GM23338 (cell line): ENCODE data around the gene LUC7L2. TPM values are rescaled to one million over a fixed set of nuclear protein-coding genes. Genes with fewer than 3 reads are reported as not detected.

Experiments used
- ATAC-seq: fragments of 200-7000 bp; cut with Tn5 transposase; 3 replicates; pipeline ENCODE4 v1.9.1; 2020
- DNase-seq: peaks from one replicate; pipeline ENCODE4 v3.0.0-alpha.2; 2015; ENCODE audit warnings: low spot score
- H2AFZ ChIP-seq: fragments of 200-600 bp; sonication (generic); 2 replicates; pipeline ENCODE4 v1.8.0; 2016; ENCODE audit warnings: antibody characterized with exemption, mild to moderate bottlenecking, moderate library complexity
- H3F3A ChIP-seq: fragments of 200-600 bp; sonication (generic); replicated peaks from 2 replicates; pipeline ENCODE4 v1.8.0; 2017; ENCODE audit warnings: antibody characterized with exemption, mixed run types, low read depth
- H3K27ac ChIP-seq: fragments of 200-600 bp; sonication (generic); 2 replicates; pipeline ENCODE4 v1.6.1; 2016; ENCODE audit warnings: low read depth
- H3K27me3 ChIP-seq: fragments of 200-600 bp; sonication (generic); 2 replicates; pipeline ENCODE4 v1.8.0; 2016; ENCODE audit warnings: mild to moderate bottlenecking, mixed run types, moderate library complexity; ENCODE audit not compliant: insufficient read depth
- H3K36me3 ChIP-seq: fragments of 200-600 bp; sonication (generic); 2 replicates; pipeline ENCODE4 v1.8.0; 2016; ENCODE audit warnings: mild to moderate bottlenecking; ENCODE audit not compliant: insufficient read depth
- H3K4me1 ChIP-seq: fragments of 200-600 bp; sonication (generic); 2 replicates; pipeline ENCODE4 v1.8.0; 2016; ENCODE audit warnings: mild to moderate bottlenecking, moderate library complexity; ENCODE audit not compliant: insufficient read depth
- H3K4me2 ChIP-seq: fragments of 200-600 bp; sonication (generic); 2 replicates; pipeline ENCODE4 v1.7.1; 2017; ENCODE audit warnings: mixed run types
- H3K4me3 ChIP-seq: fragments of 200-600 bp; sonication (generic); 2 replicates; pipeline ENCODE4 v1.6.1; 2016; ENCODE audit warnings: mixed run types
- H3K79me2 ChIP-seq: fragments of 200-600 bp; sonication (generic); replicated peaks from 2 replicates; pipeline ENCODE4 v1.8.0; 2017; ENCODE audit warnings: mild to moderate bottlenecking; ENCODE audit not compliant: insufficient read depth
- H3K9me2 ChIP-seq: fragments of 200-600 bp; sonication (generic); 2 replicates; pipeline ENCODE4 v1.8.0; 2017; ENCODE audit not compliant: insufficient read depth
- H4K20me1 ChIP-seq: fragments of 200-600 bp; sonication (generic); replicated peaks from 2 replicates; pipeline ENCODE4 v1.8.0; 2017; ENCODE audit warnings: mild to moderate bottlenecking; ENCODE audit not compliant: insufficient read depth
- H3K27ac Mint-ChIP-seq: 2 replicates; pipeline ENCODE4 v1.8.0; 2020; ENCODE audit warnings: inconsistent platforms, mild to moderate bottlenecking, moderate library complexity, mixed read lengths
- H3K27me3 Mint-ChIP-seq: 3 replicates; pipeline ENCODE4 v1.8.0; 2022; ENCODE audit warnings: low read depth, mild to moderate bottlenecking, moderate library complexity, mixed read lengths, inconsistent platforms; ENCODE audit not compliant: insufficient read depth, poor library complexity
- H3K36me3 Mint-ChIP-seq: 3 replicates; pipeline ENCODE4 v1.8.0; 2021; ENCODE audit warnings: low read depth, mild to moderate bottlenecking, inconsistent platforms, moderate library complexity, mixed read lengths
- H3K4me1 Mint-ChIP-seq: 3 replicates; pipeline ENCODE4 v1.8.0; 2020; ENCODE audit warnings: mild to moderate bottlenecking, inconsistent platforms, mixed read lengths
- H3K4me3 Mint-ChIP-seq: 3 replicates; pipeline ENCODE4 v1.8.0; 2021; ENCODE audit warnings: moderate library complexity, mild to moderate bottlenecking, inconsistent platforms, mixed read lengths
- H3K9me3 Mint-ChIP-seq: 3 replicates; pipeline ENCODE4 v1.8.0; 2020; ENCODE audit warnings: moderate library complexity, mild to moderate bottlenecking, inconsistent platforms, mixed read lengths
- CREB1 ChIP-seq: fragments of 250-450 bp; sonication (Bioruptor Pico); IDR thresholded peaks from 2 replicates; pipeline ENCODE4 v1.5.0; 2020; ENCODE audit warnings: low read depth, mild to moderate bottlenecking, moderate library complexity
- CTCF ChIP-seq, 2 experiments: fragments of 200-600 bp in 1 of 2; sonication (generic) in 1 of 2; conservative IDR thresholded peaks; 2 replicates each; pipeline versions ENCODE4 v1.5.1 to v1.6.1; 2016 to 2017; ENCODE audit warnings: antibody characterized with exemption in 2 of 2, low read depth in 2 of 2, mild to moderate bottlenecking in 2 of 2, moderate library complexity in 1 of 2
- JUNB ChIP-seq: IDR thresholded peaks from one replicate; pipeline ENCODE4 v1.6.1; 2016; ENCODE audit warnings: antibody characterized with exemption; ENCODE audit not compliant: unreplicated experiment
- POLR2AphosphoS5 ChIP-seq: IDR thresholded peaks from 2 replicates; pipeline ENCODE4 v1.6.1; 2016; ENCODE audit warnings: antibody characterized with exemption, low read depth
- STAT1 ChIP-seq: IDR thresholded peaks from one replicate; pipeline ENCODE4 v1.6.1; 2016; ENCODE audit warnings: antibody characterized with exemption; ENCODE audit not compliant: unreplicated experiment
- ZNF114 ChIP-seq: fragments of 250-450 bp; sonication (Bioruptor Pico); IDR thresholded peaks from 2 replicates; pipeline ENCODE4 v1.5.0; 2020; ENCODE audit warnings: mild to moderate bottlenecking, moderate library complexity
- ZNF331 ChIP-seq: fragments of 250-450 bp; sonication (Bioruptor Pico); IDR thresholded peaks from 2 replicates; pipeline ENCODE4 v1.5.0; 2020; ENCODE audit warnings: low read depth, mild to moderate bottlenecking, moderate library complexity
- ZNF462 ChIP-seq: fragments of 250-450 bp; sonication (Bioruptor Pico); IDR thresholded peaks from 2 replicates; pipeline ENCODE4 v1.5.0; 2020; ENCODE audit warnings: mild to moderate bottlenecking, moderate library complexity
- polyA plus RNA-seq: library from polyadenylated mRNA; unstranded; fragments of >200 nt; fragmentation: Nextera tagmentation; extraction: Ambion mirVana; gene quantifications from 2 replicates; pipeline ENCODE4 v1.2.1, GENCODE V29; 2016
- total RNA-seq: library from RNA; depleted of rRNA; stranded (reverse); fragments of >200 nt; shearing (Covaris generic); gene quantifications from 2 replicates; pipeline ENCODE4 v1.2.3, GENCODE V29; 2014
- TF ChIP-seq, protein P1 (sequence below): IDR thresholded peaks from one replicate; pipeline ENCODE4 v1.6.1; 2018; ENCODE audit warnings: antibody characterized with exemption; ENCODE audit not compliant: unreplicated experiment

Gene LUC7L2
- total and polyA plus RNA-seq, 2 experiments from 2014 or later = 40.3 to 57.3 TPM

DNA sequence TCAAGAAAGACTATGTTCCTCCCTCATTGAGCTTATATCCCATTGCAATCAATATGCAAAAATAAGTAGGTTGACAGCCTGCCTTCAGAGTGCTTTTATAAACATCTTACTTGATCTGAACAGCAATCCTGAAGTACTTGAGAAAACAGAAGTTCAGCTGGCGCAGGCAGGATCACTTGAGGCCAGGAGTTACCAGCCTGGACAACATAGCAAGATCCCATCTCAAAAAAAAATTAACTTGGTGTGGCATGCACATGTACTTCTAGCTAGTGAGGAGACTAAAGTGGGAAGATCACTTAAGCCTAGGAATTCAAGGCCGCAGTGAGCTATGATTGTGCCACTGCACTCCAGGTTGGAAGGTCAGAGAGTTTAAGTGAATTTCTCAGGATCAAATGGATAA is 30.1 kb downstream of the LUC7L2 start:
- Histone ChIP-seq H3K79me2 (peaks cover 98% of the 10 kb centered on the region), H3F3A (no peaks in the 10 kb centered on the region), H3K4me2 (no peak overlapping the region), H4K20me1 (peaks cover 13% of the 10 kb centered on the region), H3K4me3 (no peak overlapping the region), H3K36me3 (peaks cover 9% of the 10 kb centered on the region), H3K9me2 (no peaks in the 10 kb centered on the region), H3K27ac (no peak overlapping the region), H2AFZ (no peak overlapping the region), H3K4me1 (no peaks in the 10 kb centered on the region), H3K27me3 (no peaks in the 10 kb centered on the region)
- DNase-seq = no peak
- Mint-ChIP-seq H3K36me3 (peaks cover 62% of the 10 kb centered on the region), H3K27me3 (peaks cover 7% of the 10 kb centered on the region), H3K9me3 (no peaks in the 10 kb centered on the region), H3K4me3 (no peak overlapping the region), H3K27ac (no peak overlapping the region), H3K4me1 (no peaks in the 10 kb centered on the region)
- TF ChIP-seq ZNF114 (no peak), JUNB (no peak), ZNF462 (CRISPR knock-in tag) (no peak), STAT1 (no peak), CTCF (conservative IDR thresholded peaks at IDR 0.05; ENCODE audit: low read depth in 2 of 2) (no peak), ZNF331 (CRISPR knock-in tag) (no peak), CREB1 (CRISPR knock-in tag) (no peak), POLR2AphosphoS5 (no peak)
- TF ChIP-seq, protein P1, sequence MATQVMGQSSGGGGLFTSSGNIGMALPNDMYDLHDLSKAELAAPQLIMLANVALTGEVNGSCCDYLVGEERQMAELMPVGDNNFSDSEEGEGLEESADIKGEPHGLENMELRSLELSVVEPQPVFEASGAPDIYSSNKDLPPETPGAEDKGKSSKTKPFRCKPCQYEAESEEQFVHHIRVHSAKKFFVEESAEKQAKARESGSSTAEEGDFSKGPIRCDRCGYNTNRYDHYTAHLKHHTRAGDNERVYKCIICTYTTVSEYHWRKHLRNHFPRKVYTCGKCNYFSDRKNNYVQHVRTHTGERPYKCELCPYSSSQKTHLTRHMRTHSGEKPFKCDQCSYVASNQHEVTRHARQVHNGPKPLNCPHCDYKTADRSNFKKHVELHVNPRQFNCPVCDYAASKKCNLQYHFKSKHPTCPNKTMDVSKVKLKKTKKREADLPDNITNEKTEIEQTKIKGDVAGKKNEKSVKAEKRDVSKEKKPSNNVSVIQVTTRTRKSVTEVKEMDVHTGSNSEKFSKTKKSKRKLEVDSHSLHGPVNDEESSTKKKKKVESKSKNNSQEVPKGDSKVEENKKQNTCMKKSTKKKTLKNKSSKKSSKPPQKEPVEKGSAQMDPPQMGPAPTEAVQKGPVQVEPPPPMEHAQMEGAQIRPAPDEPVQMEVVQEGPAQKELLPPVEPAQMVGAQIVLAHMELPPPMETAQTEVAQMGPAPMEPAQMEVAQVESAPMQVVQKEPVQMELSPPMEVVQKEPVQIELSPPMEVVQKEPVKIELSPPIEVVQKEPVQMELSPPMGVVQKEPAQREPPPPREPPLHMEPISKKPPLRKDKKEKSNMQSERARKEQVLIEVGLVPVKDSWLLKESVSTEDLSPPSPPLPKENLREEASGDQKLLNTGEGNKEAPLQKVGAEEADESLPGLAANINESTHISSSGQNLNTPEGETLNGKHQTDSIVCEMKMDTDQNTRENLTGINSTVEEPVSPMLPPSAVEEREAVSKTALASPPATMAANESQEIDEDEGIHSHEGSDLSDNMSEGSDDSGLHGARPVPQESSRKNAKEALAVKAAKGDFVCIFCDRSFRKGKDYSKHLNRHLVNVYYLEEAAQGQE = no peak
- ATAC-seq = no peak
